Astrocyte of the cerebellum (primary cell): ENCODE measurements around the gene MYBPHL.

Source experiments
- DNase-seq: peaks from one replicate; pipeline ENCODE4 v3.0.0-alpha.2; 2011; ENCODE audit warnings: low read depth
- H3K4me3 ChIP-seq: 2 replicates; pipeline ENCODE4 v1.5.1; 2011; ENCODE audit warnings: mild to moderate bottlenecking, low read depth, low read length, moderate library complexity
- CTCF ChIP-seq: IDR thresholded peaks from 2 replicates; pipeline ENCODE4 v1.5.1; 2012; ENCODE audit warnings: low read length, low read depth, moderate library complexity, mild to moderate bottlenecking; ENCODE audit errors: missing control alignments
- in situ Hi-C: cut with HindIII; loops from 2 replicates; pipeline ENCODE4 v1.10.0; 2017; ENCODE audit warnings: low sequenced_read_pairs

MYBPHL gene

DNA sequence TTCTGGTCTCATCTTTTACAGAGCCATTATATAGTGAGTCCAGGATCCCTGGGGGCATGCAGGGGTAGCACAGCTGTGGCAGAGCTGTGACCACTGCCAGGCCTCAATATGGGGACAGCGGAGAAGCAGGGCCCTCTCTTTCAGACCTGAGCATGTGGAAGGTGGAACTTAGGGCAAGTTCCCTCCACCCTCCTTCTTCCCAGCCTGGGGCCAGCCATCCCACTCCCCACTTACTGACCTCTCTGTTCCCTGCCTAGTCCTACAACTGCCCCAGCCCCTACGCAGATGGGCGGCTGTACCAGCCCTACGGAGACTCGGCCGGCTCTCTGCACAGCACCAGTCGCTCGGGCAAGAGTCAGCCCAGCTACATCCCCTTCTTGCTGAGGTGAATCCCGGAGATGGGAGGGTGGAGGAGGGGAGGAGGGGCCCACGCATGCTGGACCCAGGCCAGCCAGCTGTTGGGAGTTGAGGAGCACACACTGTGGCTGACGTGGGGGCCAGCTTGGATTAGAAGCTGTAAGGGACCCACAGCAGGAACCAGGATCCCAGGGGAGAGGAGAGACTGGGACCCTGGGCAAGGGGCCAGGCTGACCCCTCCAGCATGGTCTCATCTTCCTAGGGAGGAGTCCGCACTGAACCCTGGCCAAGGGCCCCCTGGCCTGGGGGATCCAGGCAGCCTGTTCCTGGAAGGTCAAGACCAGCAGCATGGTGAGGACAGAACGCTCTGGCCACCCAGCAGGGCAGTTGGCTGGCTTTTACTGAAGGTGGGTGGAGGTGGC is 34.6 kb downstream of the MYBPHL start:
- in situ Hi-C loops = loop anchor here (10.0 kb wide), 1 partner anchor 133 kb away; no protein-coding TSS in a partner anchor
- no peak for TF ChIP-seq CTCF
- no peak for DNase-seq
- no peak overlapping the region for H3K4me3 ChIP-seq

GRCh38 chr1:109271458-109271857 is 35.4 kb downstream of the MYBPHL start:
- H3K4me3 ChIP-seq = no peak overlapping the region
- no peak for TF ChIP-seq CTCF
- in situ Hi-C loops = loop anchor here (10.0 kb wide), 1 partner anchor 133 kb away; no protein-coding TSS in a partner anchor
- no peak for DNase-seq

DNA sequence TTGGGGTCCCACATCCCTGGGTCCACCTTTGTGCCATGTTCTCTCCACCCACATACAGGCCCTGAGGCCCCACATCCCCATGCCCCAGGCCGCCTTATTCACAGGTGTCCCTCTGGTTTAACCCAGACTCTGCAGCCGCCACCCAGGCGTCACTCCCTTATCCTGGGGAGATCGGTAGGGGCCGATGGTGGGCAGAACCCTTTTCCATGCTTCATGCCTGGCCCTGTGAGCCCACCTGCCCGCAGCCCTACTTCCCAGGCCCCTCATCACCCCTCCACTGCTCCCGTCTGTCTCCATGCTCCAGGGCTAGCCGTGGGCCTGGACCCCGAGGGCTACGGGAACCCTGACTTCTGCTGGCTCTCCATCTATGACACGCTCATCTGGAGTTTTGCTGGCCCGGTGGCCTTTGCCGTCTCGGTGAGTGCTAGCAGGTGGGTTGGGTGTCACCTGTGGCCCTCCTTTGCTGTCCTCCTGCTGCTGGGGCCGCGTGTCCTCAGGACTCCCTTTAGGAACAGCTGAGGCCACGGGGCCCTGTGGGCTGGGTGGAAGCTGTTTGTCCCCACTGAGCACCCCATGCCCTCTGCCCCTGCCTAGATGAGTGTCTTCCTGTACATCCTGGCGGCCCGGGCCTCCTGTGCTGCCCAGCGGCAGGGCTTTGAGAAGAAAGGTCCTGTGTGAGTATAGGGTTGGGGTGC is 36.0 kb downstream of the MYBPHL start:
- TF ChIP-seq CTCF = no peak
- no peak for DNase-seq
- in situ Hi-C loops = loop anchor here (10.0 kb wide), 1 partner anchor 134 kb away; no protein-coding TSS in a partner anchor
- H3K4me3 ChIP-seq = no peak overlapping the region

GRCh38 chr1:109269981-109270622 is 36.7 kb downstream of the MYBPHL start:
- in situ Hi-C loops = loop anchor here (10.0 kb wide), 1 partner anchor 135 kb away; no protein-coding TSS in a partner anchor
- no peak for TF ChIP-seq CTCF
- DNase-seq = no peak
- H3K4me3 ChIP-seq = no peak overlapping the region

GRCh38 chr1:109269212-109269980 is 37.4 kb downstream of the MYBPHL start:
- no peak for DNase-seq
- in situ Hi-C loops = no loop called here
- no peak for TF ChIP-seq CTCF
- H3K4me3 ChIP-seq = no peak overlapping the region
